ENCODE data around the gene BCL2L11. TPM values are rescaled to one million over a fixed set of nuclear protein-coding genes. Genes with fewer than 3 reads are reported as not detected.

Gene BCL2L11
- total RNA-seq, 4 donors from 2014 or later, result 8.8 to 41.8 (median 36.1) TPM

- intact Hi-C loops (cut with DNase I; ENCODE audit: low total_unique reads), result no loop called here
- Histone ChIP-seq H3K36me3 (no peaks in the 10 kb centered on the region), H3K9me3 (no peaks in the 10 kb centered on the region), H3K27me3 (no peaks in the 10 kb centered on the region), H3K4me3 (no peak overlapping the region), H3K27ac (no peak overlapping the region), H3K4me1 (no peaks in the 10 kb centered on the region)
- in situ Hi-C loops (cut with MboI; ENCODE audit: low pct_ligation_motif_present in 1 of 4, low pct_unique_long_range_greater_than_20kb in 1 of 4, low sequenced_read_pairs in 3 of 4), result loop anchor here in 3 of 4 donors (25.0 kb wide), 3 partner anchors 294 to 606 kb away; no protein-coding TSS in a partner anchor
- no peak for DNase-seq
- 48 to 62% methylated on average over 2 of the region's 2 CpGs for WGBS, 2 donors (ENCODE audit: low coverage in 1 of 2)
- no peak for TF ChIP-seq EP300 (IDR thresholded peaks at IDR 0.05; ENCODE audit: low read depth)
- TF ChIP-seq, protein P1, sequence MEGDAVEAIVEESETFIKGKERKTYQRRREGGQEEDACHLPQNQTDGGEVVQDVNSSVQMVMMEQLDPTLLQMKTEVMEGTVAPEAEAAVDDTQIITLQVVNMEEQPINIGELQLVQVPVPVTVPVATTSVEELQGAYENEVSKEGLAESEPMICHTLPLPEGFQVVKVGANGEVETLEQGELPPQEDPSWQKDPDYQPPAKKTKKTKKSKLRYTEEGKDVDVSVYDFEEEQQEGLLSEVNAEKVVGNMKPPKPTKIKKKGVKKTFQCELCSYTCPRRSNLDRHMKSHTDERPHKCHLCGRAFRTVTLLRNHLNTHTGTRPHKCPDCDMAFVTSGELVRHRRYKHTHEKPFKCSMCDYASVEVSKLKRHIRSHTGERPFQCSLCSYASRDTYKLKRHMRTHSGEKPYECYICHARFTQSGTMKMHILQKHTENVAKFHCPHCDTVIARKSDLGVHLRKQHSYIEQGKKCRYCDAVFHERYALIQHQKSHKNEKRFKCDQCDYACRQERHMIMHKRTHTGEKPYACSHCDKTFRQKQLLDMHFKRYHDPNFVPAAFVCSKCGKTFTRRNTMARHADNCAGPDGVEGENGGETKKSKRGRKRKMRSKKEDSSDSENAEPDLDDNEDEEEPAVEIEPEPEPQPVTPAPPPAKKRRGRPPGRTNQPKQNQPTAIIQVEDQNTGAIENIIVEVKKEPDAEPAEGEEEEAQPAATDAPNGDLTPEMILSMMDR (IDR thresholded peaks at IDR 0.05), result no peak
- no peak for TF ChIP-seq POLR2AphosphoS5 (IDR thresholded peaks at IDR 0.05)
- no peak for TF ChIP-seq POLR2A (IDR thresholded peaks at IDR 0.05)
These were observed 14.8 kb upstream of the BCL2L11 start for GRCh38 chr2:111105926-111106325.

DNA sequence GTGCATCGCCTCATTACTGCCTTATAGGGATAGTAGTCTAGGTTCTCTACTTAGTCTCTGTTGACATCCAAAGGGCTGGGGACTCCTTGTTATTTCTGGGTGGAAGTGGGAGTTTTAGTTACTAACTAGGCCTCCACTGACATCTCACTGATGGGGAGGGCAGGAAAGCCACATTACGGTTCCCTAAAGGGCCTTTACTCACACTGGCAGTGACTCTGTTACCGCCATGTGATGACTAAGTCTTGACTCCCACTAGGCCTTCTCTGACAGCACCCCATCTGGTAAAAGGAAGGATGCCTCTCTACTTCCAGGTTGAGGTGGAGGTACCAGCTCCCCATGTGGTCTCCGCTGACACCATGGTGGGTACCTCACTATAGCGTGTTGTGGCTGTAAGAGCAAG is 14.0 kb upstream of the BCL2L11 start:
- DNase-seq, result no peak
- Histone ChIP-seq H3K27me3 (peaks cover 7% of the 10 kb centered on the region), H3K9me3 (no peaks in the 10 kb centered on the region), H3K36me3 (no peaks in the 10 kb centered on the region), H3K4me3 (no peak overlapping the region), H3K27ac (no peak overlapping the region), H3K4me1 (no peaks in the 10 kb centered on the region)
- in situ Hi-C loops (cut with MboI; ENCODE audit: low pct_ligation_motif_present in 1 of 4, low pct_unique_long_range_greater_than_20kb in 1 of 4, low sequenced_read_pairs in 3 of 4) (loop anchor here in 3 of 4 donors (25.0 kb wide), 3 partner anchors 294 to 606 kb away; no protein-coding TSS in a partner anchor), intact Hi-C loops (cut with DNase I; ENCODE audit: low total_unique reads) (no loop called here)
- whole genome bisulfite sequencing, 2 donors (ENCODE audit: low coverage in 1 of 2), result 91 to 96% methylated on average over 4 to 5 of the region's 5 CpGs
- no peak for TF ChIP-seq POLR2A (IDR thresholded peaks at IDR 0.05)
- TF ChIP-seq EP300 (IDR thresholded peaks at IDR 0.05; ENCODE audit: low read depth), result no peak
- TF ChIP-seq POLR2AphosphoS5 (IDR thresholded peaks at IDR 0.05), result no peak
- TF ChIP-seq, protein P1 (IDR thresholded peaks at IDR 0.05), result no peak

DNA sequence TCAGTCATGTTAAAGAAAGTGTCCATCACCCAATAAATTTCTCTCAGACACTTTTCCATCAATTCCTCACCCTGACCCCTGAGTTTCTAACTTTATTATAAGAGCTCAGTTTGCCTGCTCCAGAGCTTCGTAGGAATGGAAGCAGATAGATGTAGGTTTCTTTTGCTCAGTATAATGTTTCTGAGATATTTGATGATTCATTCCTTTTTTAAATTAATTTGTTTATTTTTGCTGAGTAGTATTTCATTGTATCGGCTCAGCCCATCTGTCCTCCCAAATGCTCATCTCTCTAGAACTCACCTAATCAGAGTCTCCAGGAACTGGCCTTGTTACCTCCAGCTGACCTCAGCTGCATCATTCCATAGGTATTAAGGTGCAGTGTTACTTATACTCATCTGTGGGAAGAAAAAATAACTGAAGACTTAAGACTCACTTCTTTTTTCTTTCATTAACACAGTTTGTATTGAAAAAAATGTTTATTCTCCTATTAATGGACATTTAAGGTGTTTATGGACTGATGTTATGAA is 11.9 kb upstream of the BCL2L11 start:
- 98 to 100% methylated on average over 2 of the region's 2 CpGs for WGBS, 2 donors (ENCODE audit: low coverage in 1 of 2)
- Histone ChIP-seq H3K4me3 (no peak overlapping the region), H3K9me3 (no peaks in the 10 kb centered on the region), H3K27ac (no peak overlapping the region), H3K4me1 (no peaks in the 10 kb centered on the region), H3K36me3 (no peaks in the 10 kb centered on the region), H3K27me3 (peaks cover 15% of the 10 kb centered on the region)
- in situ Hi-C loops (cut with MboI; ENCODE audit: low pct_ligation_motif_present in 1 of 4, low pct_unique_long_range_greater_than_20kb in 1 of 4, low sequenced_read_pairs in 3 of 4), result loop anchor here in 3 of 4 donors (25.0 kb wide), 3 partner anchors 297 to 603 kb away; no protein-coding TSS in a partner anchor
- intact Hi-C loops (cut with DNase I; ENCODE audit: low total_unique reads), result no loop called here
- TF ChIP-seq, protein P1 (IDR thresholded peaks at IDR 0.05), result no peak
- no peak for TF ChIP-seq POLR2AphosphoS5 (IDR thresholded peaks at IDR 0.05)
- TF ChIP-seq POLR2A (IDR thresholded peaks at IDR 0.05), result no peak
- no peak for TF ChIP-seq EP300 (IDR thresholded peaks at IDR 0.05; ENCODE audit: low read depth)
- no peak for DNase-seq

GRCh38 chr2:111111101-111111755 is 9.5 kb upstream of the BCL2L11 start:
- Histone ChIP-seq H3K9me3 (no peaks in the 10 kb centered on the region), H3K27me3 (peaks cover 25% of the 10 kb centered on the region), H3K27ac (no peak overlapping the region), H3K36me3 (no peaks in the 10 kb centered on the region), H3K4me3 (no peak overlapping the region), H3K4me1 (no peaks in the 10 kb centered on the region)
- in situ Hi-C loops (cut with MboI; ENCODE audit: low pct_ligation_motif_present in 1 of 4, low pct_unique_long_range_greater_than_20kb in 1 of 4, low sequenced_read_pairs in 3 of 4), result loop anchor here in 3 of 4 donors (10.0 to 25.0 kb wide), 4 partner anchors 296 to 601 kb away; no protein-coding TSS in a partner anchor
- TF ChIP-seq EP300 (IDR thresholded peaks at IDR 0.05; ENCODE audit: low read depth) (no peak), POLR2A (IDR thresholded peaks at IDR 0.05) (no peak), POLR2AphosphoS5 (IDR thresholded peaks at IDR 0.05) (no peak)
- TF ChIP-seq, protein P1 (IDR thresholded peaks at IDR 0.05), result no peak
- intact Hi-C loops (cut with DNase I; ENCODE audit: low total_unique reads), result no loop called here
- DNase-seq, result no peak
- WGBS, 2 donors (ENCODE audit: low coverage in 1 of 2), result 74 to 79% methylated on average over 4 of the region's 4 CpGs

Measured in transverse colon (tissue), 4 donors.